ENCODE data around the gene RHAG.
"Not testable (repeated sequence)": the region's sequence is repeated elsewhere in the genome, so short reads cannot be mapped to it uniquely, and the experiment has no call there.

Gene RHAG

GRCh38 chr6:49635480-49635879 is 1.2 kb downstream of the RHAG start:
- DNase-seq = no peak

GRCh38 chr6:49634836-49635218 is 1.8 kb downstream of the RHAG start:
- DNase-seq = no peak

GRCh38 chr6:49634092-49634835 is 2.4 kb downstream of the RHAG start:
- no peak for DNase-seq

GRCh38 chr6:49633541-49633940 is 3.1 kb downstream of the RHAG start:
- DNase-seq = no peak

DNA sequence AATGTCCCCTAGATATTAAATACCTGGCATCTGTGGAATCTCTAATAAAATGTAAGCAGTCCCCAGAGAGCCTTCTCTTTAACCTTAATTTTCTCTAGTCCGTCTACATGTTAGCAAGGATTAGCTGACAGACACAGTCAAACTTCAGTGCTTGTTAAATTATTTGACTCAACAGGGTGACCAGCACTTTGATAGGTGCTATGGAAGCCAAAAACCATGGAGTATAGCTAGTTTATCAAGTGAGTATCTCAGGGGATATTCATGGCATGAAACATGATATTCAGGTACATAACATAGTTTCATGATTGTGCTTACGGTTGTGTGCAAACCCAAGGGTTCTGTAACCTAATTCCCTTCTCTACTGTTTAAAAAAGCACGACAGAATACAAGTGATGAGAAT is 3.9 kb downstream of the RHAG start:
- no peak for DNase-seq

- not testable (repeated sequence) for DNase-seq
Observed at GRCh38 chr6:49629485-49630088, 7.1 kb downstream of the RHAG start.

- DNase-seq = no peak
Observed at GRCh38 chr6:49626811-49627210, 9.8 kb downstream of the RHAG start.

GRCh38 chr6:49618257-49618656 is 18.4 kb downstream of the RHAG start:
- no peak for DNase-seq

DNA sequence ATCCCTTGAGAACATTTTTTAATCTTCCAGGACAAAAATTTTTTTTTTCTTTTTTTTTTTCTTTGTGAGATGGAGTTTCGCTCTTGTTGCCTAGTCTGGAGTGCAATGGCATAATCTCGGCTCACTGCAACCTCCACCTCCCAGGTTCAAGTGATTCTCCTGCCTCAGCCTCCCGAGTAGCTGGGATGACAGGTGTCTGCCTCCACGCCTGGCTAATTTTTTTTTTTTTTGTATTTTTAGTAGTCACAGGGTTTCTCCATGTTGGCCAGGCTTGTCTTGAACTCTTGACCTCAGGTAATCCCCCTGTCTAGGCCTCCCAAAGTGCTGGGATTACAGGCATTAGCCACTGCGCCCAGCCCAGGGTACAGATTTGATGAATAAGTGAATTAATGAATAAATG is 22.5 kb downstream of the RHAG start:
- DNase-seq = not testable (repeated sequence)

DNA sequence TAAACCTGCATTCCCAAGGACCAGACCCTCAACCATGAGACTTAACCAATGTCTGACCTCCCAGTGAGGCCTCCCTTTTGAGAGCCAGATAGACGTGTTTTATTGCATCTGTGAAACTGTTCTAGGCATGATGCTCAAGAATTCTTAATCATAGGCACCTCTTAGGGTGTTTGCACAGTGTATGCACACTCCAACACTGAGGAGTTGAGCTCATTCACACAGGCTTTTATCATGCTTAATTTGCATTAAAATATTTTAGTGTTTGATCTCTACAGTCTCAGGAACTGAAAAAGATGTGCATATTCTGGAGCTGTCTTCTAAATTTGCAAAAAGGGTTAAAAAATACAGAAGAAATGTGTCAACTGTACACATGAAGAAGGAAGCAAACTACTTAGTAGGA is 27.4 kb downstream of the RHAG start:
- DNase-seq = no peak

DNA sequence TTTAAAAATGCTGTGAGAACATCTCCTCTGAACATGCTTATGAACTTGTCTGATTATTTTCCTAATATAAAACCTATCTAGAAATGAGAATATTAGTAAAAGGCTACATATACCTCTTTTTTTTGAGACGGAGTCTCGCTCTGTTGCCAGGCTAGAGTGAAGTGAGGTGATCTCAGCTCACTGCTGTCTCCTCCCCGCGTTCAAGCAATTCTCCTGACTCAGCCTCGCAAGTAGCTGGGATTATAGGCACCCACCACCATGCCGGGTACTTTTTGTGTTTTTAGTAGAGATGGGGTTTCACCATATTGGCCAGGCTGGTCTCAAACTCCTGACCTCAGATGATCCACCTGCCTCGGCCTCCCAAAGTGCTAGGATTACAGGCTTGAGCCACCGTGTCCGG is 28.4 kb downstream of the RHAG start:
- not testable (repeated sequence) for DNase-seq

- DNase-seq = no peak
Observed at GRCh38 chr6:49607391-49607982, 29.2 kb downstream of the RHAG start.

DNA sequence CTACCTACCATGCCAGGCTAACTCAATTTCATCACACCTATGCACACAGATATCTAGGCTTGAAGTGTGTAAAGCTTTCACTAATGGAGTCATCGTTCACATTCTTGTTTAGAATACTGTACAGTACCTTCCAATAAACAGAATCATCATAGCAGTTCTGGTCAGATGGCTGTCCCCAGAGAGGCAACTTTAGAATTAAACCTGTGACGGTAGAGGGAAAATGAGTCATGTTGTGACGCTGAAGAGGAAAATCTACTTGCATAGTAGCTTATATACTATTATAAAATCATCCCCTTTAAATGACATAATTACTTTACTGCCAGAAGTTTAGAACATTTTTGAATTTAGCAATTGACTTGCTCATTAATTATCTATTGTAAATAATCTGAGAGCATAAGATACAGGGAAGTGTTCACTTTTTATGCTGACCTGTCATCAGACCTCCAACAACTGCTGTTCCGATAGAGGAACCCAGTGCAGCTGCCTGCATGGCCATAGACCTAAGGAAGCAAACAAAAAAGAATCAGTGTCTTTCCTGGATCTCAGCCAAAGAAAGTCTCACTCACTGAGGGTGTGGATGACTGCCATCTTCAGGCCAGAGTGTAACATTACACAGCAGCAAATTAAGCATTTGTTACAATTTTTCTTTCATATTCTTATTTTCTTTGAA is 29.8 kb downstream of the RHAG start:
- peak in 1 of 2 donors; percentile 36 for DNase-seq

- not testable (repeated sequence) for DNase-seq
Observed at GRCh38 chr6:49604080-49604479, 32.6 kb downstream of the RHAG start.

GRCh38 chr6:49587262-49587661 is 49.4 kb downstream of the RHAG start:
- not testable (repeated sequence) for DNase-seq

DNA sequence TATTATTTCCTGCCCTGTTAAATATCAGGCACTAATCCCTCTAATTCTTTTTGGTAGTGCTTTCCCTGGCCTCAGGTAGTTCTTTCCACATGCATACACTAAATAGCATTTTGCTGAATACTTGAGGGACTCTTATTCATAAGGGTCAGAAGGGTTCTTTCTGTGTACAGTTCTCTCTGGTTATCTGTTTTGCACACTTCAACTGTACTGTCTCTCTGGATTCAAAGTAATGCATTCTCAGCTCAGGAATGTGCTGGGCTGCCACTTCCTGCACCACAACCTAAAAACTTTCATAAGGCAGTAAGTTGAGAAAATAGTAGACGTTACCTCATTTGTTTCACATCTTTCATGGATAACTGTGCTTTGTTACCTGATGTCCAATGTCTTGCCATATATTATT is 54.1 kb downstream of the RHAG start:
- no peak for DNase-seq

DNA sequence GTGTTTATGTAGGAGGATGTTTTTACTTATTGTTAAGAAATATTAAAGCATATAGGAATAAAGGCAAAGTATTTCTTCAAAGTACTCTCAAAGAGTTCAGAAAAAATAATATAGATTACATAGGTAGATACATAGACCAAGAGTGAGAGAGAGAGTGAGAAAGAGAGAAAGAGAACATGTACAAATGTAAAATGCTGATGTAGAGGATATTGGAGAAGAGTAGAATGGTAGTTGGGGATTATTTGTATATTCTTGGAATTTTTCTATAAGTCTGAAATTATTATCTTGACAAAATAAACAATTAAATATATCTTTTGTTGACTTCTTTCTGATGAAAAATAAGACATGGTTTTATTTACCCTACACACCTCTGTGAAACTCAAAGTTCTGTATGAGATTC is 57.0 kb downstream of the RHAG start:
- no peak for DNase-seq

- no peak for DNase-seq
Observed at GRCh38 chr6:49576618-49577017, 60.0 kb downstream of the RHAG start.

GRCh38 chr6:49570474-49571079 is 66.1 kb downstream of the RHAG start:
- no peak for DNase-seq

DNA sequence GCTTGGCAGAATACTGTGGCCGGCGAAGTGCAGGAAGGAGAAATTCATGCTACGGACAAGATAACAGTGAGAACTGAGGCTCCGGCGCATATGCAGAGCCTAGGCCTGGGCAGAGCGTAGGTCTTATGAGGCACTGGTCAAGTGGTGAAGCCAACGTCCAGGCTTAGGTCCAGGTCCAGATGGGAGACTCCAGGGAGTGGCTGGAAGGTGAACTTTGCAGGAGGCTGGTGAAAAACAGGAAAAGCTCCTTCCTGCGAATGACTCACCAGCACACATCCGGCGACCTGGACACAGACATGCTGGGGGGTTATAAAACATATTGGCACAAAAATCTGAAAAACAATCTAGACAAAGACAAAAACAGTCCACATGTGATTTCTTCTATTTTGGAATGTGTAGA is 70.8 kb downstream of the RHAG start:
- no peak for DNase-seq

DNA sequence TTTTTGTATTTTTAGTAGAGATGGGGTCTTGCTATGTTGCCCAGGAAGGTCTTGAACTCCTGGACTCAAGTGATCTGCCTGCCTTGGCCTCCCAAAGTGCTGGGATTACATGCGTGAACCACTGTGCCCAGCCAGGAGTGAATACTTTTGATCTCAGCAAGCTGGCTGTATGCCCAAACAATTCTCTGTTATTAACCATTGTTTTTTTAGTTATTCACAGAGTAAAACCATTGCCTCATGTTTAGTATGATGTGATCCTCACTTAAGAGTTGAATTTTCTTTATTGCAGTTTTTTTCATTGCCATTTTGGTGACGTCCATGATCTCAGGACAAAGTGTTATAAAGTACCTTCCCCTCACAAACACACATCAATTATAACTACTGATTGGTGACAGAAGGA is 71.4 kb downstream of the RHAG start:
- DNase-seq = no peak

DNA sequence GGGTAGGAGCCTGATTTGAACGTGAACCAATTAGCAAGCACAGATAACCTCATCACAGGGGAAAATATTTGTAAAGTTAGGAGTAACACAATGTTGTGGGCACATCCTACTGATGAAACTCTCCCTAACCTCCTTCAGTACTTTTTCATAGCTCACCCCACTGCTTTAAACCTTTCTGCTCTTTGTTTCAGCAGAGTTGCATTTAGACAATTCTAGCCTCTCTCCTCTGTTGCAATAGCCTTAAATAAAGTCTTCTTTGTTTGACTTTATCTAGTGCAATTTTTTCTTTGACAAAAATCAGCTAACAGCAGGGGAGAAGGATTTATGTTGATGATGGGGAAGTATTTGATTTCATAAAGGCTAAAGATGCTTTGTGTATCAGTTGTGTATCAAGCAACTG is 72.1 kb downstream of the RHAG start:
- no peak for DNase-seq
